Smooth muscle cell (in vitro differentiated cells): ENCODE data around the gene ADARB2. TPM values are rescaled to one million over a fixed set of nuclear protein-coding genes. Genes with fewer than 3 reads are reported as not detected.
"Not testable (repeated sequence)": the region's sequence is repeated elsewhere in the genome, so short reads cannot be mapped to it uniquely, and the experiment has no call there.

Experiments
- DNase-seq: peaks from one replicate; lab custom pipeline; 2025; ENCODE audit not compliant: unreplicated experiment; lab: John Stamatoyannopoulos, UW
- H2AFZ ChIP-seq: fragments of 200-600 bp; sonication (generic); 2 replicates; pipeline ENCODE4 v1.6.0; 2016; ENCODE audit warnings: antibody characterized with exemption, low read depth, mild to moderate bottlenecking
- H3F3A ChIP-seq: fragments of 200-600 bp; sonication (generic); 2 replicates; pipeline ENCODE4 v1.6.0; 2017; ENCODE audit warnings: antibody characterized with exemption, low read depth
- H3K27ac ChIP-seq: fragments of 200-600 bp; sonication (generic); 2 replicates; pipeline ENCODE4 v1.5.1; 2016; ENCODE audit warnings: low read depth, mild to moderate bottlenecking
- H3K27me3 ChIP-seq: fragments of 200-600 bp; sonication (generic); 2 replicates; pipeline ENCODE4 v1.6.1; 2016; ENCODE audit warnings: low read depth, mild to moderate bottlenecking
- H3K36me3 ChIP-seq: fragments of 200-600 bp; sonication (generic); 2 replicates; pipeline ENCODE4 v1.5.1; 2016; ENCODE audit warnings: low read depth
- H3K4me1 ChIP-seq: fragments of 200-600 bp; sonication (generic); 2 replicates; pipeline ENCODE4 v1.5.1; 2016; ENCODE audit warnings: low read depth
- H3K4me2 ChIP-seq: fragments of 200-600 bp; sonication (generic); 2 replicates; pipeline ENCODE4 v1.6.0; 2016; ENCODE audit warnings: mild to moderate bottlenecking
- H3K4me3 ChIP-seq: fragments of 200-600 bp; sonication (generic); 2 replicates; pipeline ENCODE4 v1.5.1; 2016; ENCODE audit warnings: mild to moderate bottlenecking
- H3K79me2 ChIP-seq: fragments of 200-600 bp; sonication (generic); 2 replicates; pipeline ENCODE4 v1.6.0; 2016; ENCODE audit warnings: low read depth, mild to moderate bottlenecking
- H3K9ac ChIP-seq: fragments of 200-600 bp; sonication (generic); 2 replicates; pipeline ENCODE4 v1.6.0; 2016; ENCODE audit warnings: low read depth
- H3K9me3 ChIP-seq: fragments of 200-600 bp; sonication (generic); replicated peaks from 2 replicates; pipeline ENCODE4 v1.5.1; 2016; ENCODE audit warnings: low read depth
- H4K20me1 ChIP-seq: fragments of 200-600 bp; sonication (generic); 2 replicates; pipeline ENCODE4 v1.6.0; 2016; ENCODE audit warnings: low read depth
- WGBS: methylation state at CpG from one replicate; pipeline ENCODE4 v1.1.7; 2016; ENCODE audit warnings: low lambda C conversion rate; 5-methylcytosine and 5-hydroxymethylcytosine counted together
- polyA plus RNA-seq: library from polyadenylated mRNA; unstranded; fragments of >200 nt; fragmentation: Nextera tagmentation; extraction: Ambion mirVana; gene quantifications from 2 replicates; pipeline ENCODE4 v1.2.1, GENCODE V29; 2016
- total RNA-seq: library from RNA; depleted of rRNA; stranded (reverse); fragments of >200 nt; gene quantifications from 2 replicates; pipeline ENCODE4 v1.2.3, GENCODE V29; 2014
- TF ChIP-seq, protein P1 (sequence below): fragments of 200-600 bp; sonication (generic); IDR thresholded peaks from 2 replicates; pipeline ENCODE4 v1.5.1; 2017; ENCODE audit warnings: borderline replicate concordance, mild to moderate bottlenecking, antibody characterized with exemption; ENCODE audit not compliant: insufficient read depth, poor library complexity, severe bottlenecking

The ADARB2 gene
- total and polyA plus RNA-seq, 2 experiments from 2014 or later = 0.13 to 0.39 TPM

GRCh38 chr10:1465418-1465911 is 271.9 kb downstream of the ADARB2 start:
- Histone ChIP-seq H3K4me1 (peaks cover 6% of the 10 kb centered on the region), H3K27ac (no peak overlapping the region), H3K36me3 (no peaks in the 10 kb centered on the region), H3K9me3 (no peaks in the 10 kb centered on the region), H3K4me3 (peak overlapping the region; percentile 28), H3K79me2 (no peaks in the 10 kb centered on the region), H3K27me3 (no peaks in the 10 kb centered on the region), H4K20me1 (no peaks in the 10 kb centered on the region), H3F3A (no peaks in the 10 kb centered on the region), H2AFZ (peak overlapping the region; percentile 63), H3K9ac (no peak overlapping the region), H3K4me2 (peak overlapping the region; percentile 69)
- TF ChIP-seq, protein P1, sequence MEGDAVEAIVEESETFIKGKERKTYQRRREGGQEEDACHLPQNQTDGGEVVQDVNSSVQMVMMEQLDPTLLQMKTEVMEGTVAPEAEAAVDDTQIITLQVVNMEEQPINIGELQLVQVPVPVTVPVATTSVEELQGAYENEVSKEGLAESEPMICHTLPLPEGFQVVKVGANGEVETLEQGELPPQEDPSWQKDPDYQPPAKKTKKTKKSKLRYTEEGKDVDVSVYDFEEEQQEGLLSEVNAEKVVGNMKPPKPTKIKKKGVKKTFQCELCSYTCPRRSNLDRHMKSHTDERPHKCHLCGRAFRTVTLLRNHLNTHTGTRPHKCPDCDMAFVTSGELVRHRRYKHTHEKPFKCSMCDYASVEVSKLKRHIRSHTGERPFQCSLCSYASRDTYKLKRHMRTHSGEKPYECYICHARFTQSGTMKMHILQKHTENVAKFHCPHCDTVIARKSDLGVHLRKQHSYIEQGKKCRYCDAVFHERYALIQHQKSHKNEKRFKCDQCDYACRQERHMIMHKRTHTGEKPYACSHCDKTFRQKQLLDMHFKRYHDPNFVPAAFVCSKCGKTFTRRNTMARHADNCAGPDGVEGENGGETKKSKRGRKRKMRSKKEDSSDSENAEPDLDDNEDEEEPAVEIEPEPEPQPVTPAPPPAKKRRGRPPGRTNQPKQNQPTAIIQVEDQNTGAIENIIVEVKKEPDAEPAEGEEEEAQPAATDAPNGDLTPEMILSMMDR = no peak
- 51% methylated on average over 19 of the region's 19 CpGs for WGBS
- no peak for DNase-seq

GRCh38 chr10:1464881-1465417 is 272.4 kb downstream of the ADARB2 start:
- Histone ChIP-seq H3K4me2 (no peak overlapping the region), H3K4me3 (no peak overlapping the region), H3K27ac (no peak overlapping the region), H3F3A (no peaks in the 10 kb centered on the region), H3K9ac (no peak overlapping the region), H3K36me3 (no peaks in the 10 kb centered on the region), H4K20me1 (no peaks in the 10 kb centered on the region), H3K79me2 (no peaks in the 10 kb centered on the region), H3K4me1 (peaks cover 6% of the 10 kb centered on the region), H3K9me3 (no peaks in the 10 kb centered on the region), H3K27me3 (no peaks in the 10 kb centered on the region), H2AFZ (no peak overlapping the region)
- WGBS = 55% methylated on average over 17 of the region's 17 CpGs
- DNase-seq = no peak
- TF ChIP-seq, protein P1 = no peak

GRCh38 chr10:1463971-1464370 is 273.4 kb downstream of the ADARB2 start:
- WGBS = 90% methylated on average over 23 of the region's 26 CpGs
- H3K4me2 ChIP-seq, H3K4me3 ChIP-seq: not testable (repeated sequence)

GRCh38 chr10:1462994-1463633 is 274.2 kb downstream of the ADARB2 start:
- no peaks in the 10 kb centered on the region for H3F3A ChIP-seq
- H4K20me1 ChIP-seq = no peaks in the 10 kb centered on the region
- no peak overlapping the region for H2AFZ ChIP-seq
- no peak overlapping the region for H3K27ac ChIP-seq
- H3K27me3 ChIP-seq = no peaks in the 10 kb centered on the region
- no peaks in the 10 kb centered on the region for H3K79me2 ChIP-seq
- no peaks in the 10 kb centered on the region for H3K36me3 ChIP-seq
- H3K4me2 ChIP-seq = no peak overlapping the region
- H3K9ac ChIP-seq = no peak overlapping the region
- no peak for DNase-seq
- TF ChIP-seq, protein P1 = no peak
- no peak overlapping the region for H3K4me3 ChIP-seq
- H3K9me3 ChIP-seq = no peaks in the 10 kb centered on the region
- H3K4me1 ChIP-seq = peaks cover 6% of the 10 kb centered on the region
- WGBS = 89% methylated on average over 23 of the region's 23 CpGs

More at GRCh38 chr10:1463971-1464370, 273.4 kb downstream of the ADARB2 start:
- not testable (repeated sequence) for H3K27me3 ChIP-seq, H3K4me1 ChIP-seq, H3K27ac ChIP-seq, DNase-seq, H3K79me2 ChIP-seq, H2AFZ ChIP-seq, H3K9me3 ChIP-seq, H4K20me1 ChIP-seq, H3F3A ChIP-seq, H3K9ac ChIP-seq, H3K36me3 ChIP-seq
